HepG2 (cell line): ENCODE results near the gene CD24. TPM values are rescaled to one million over a fixed set of nuclear protein-coding genes. Genes with fewer than 3 reads are reported as not detected.

Experiments used
- ADNP ChIP-seq: sonication (generic); formaldehyde crosslinking; IDR thresholded peaks from 2 replicates; pipeline ENCODE4 v1.4.0; 2020; ENCODE audit warnings: missing genetic modification reagents
- AHR ChIP-seq: IDR thresholded peaks from 2 replicates; pipeline ENCODE4 v1.6.1; 2018; ENCODE audit warnings: missing genetic modification reagents, missing compliant biosample characterization
- ATF7 ChIP-seq, 2 experiments: fragments of 450-650 bp in 1 of 2; sonication (generic) in 1 of 2; formaldehyde crosslinking in 1 of 2; IDR thresholded peaks; 2 replicates each; pipeline versions ENCODE4 v1.4.0 to v1.6.1; 2016 to 2020; ENCODE audit warnings: antibody characterized with exemption in 1 of 2, mild to moderate bottlenecking in 1 of 2, missing genetic modification reagents in 1 of 2
- ATM ChIP-seq: fragments of 450-650 bp; IDR thresholded peaks from 2 replicates; pipeline ENCODE4 v1.7.1; 2017; ENCODE audit warnings: mild to moderate bottlenecking, borderline replicate concordance
- CEBPB ChIP-seq: IDR thresholded peaks from 2 replicates; pipeline ENCODE4 v1.6.1; 2011; ENCODE audit warnings: low read depth, low read length, improper control_type of control experiment, borderline replicate concordance
- CEBPG ChIP-seq: IDR thresholded peaks from 2 replicates; pipeline ENCODE4 v1.6.1; 2016
- CREM ChIP-seq, 2 experiments: sonication (generic) in 1 of 2; formaldehyde crosslinking in 1 of 2; IDR thresholded peaks; 2 replicates each; pipeline versions ENCODE4 v1.4.0 to v1.6.1; 2016 to 2020; ENCODE audit warnings: antibody characterized with exemption in 1 of 2, mild to moderate bottlenecking in 1 of 2, missing genetic modification reagents in 1 of 2
- EHMT2 ChIP-seq: fragments of 200-600 bp; sonication (generic); IDR thresholded peaks from 2 replicates; pipeline ENCODE4 v1.7.0; 2017; ENCODE audit warnings: antibody characterized with exemption, low read depth, low read length, borderline replicate concordance
- GATAD1 ChIP-seq: IDR thresholded peaks from 2 replicates; pipeline ENCODE4 v1.6.1; 2016; ENCODE audit warnings: missing genetic modification reagents, missing compliant biosample characterization
- IRF2 ChIP-seq: IDR thresholded peaks from 2 replicates; pipeline ENCODE4 v1.6.1; 2018; ENCODE audit warnings: missing genetic modification reagents, missing compliant biosample characterization
- KAT8 ChIP-seq: IDR thresholded peaks from 2 replicates; pipeline ENCODE4 v1.6.1; 2016; ENCODE audit warnings: missing genetic modification reagents, missing compliant biosample characterization
- KDM5B ChIP-seq: sonication (generic); formaldehyde crosslinking; IDR thresholded peaks from 2 replicates; pipeline ENCODE4 v1.4.0; 2020; ENCODE audit warnings: missing genetic modification reagents, mild to moderate bottlenecking, borderline replicate concordance
- MAFK ChIP-seq, 2 experiments: IDR thresholded peaks in 1 of 2; conservative IDR thresholded peaks in 1 of 2; 2 replicates each; pipeline ENCODE4 v1.6.1; 2011; ENCODE audit warnings: improper control_type of control experiment in 2 of 2, low read length in 2 of 2
- PAWR ChIP-seq: sonication (generic); formaldehyde crosslinking; IDR thresholded peaks from 2 replicates; pipeline ENCODE4 v1.4.0; 2020; ENCODE audit warnings: missing genetic modification reagents, mild to moderate bottlenecking, borderline replicate concordance
- POLR2G ChIP-seq: fragments of 200-400 bp; formaldehyde crosslinking; IDR thresholded peaks from 2 replicates; pipeline ENCODE4 v1.6.1; 2018; ENCODE audit warnings: mild to moderate bottlenecking, low read depth, low read length, moderate library complexity
- SOX13 ChIP-seq, 3 experiments: fragments of 450-650 bp in 1 of 3; sonication (generic) in 1 of 3; formaldehyde crosslinking in 1 of 3; IDR thresholded peaks in 2 of 3; conservative IDR thresholded peaks in 1 of 3; 2 replicates each; pipeline versions ENCODE4 v1.5.0 to v1.6.1; 2016 to 2020; ENCODE audit warnings: antibody characterized with exemption in 1 of 3, mild to moderate bottlenecking in 1 of 3, missing compliant biosample characterization in 1 of 3, missing genetic modification reagents in 1 of 3, moderate library complexity in 1 of 3
- ZNF232 ChIP-seq: sonication (generic); formaldehyde crosslinking; IDR thresholded peaks from 2 replicates; pipeline ENCODE4 v1.4.0; 2020; ENCODE audit warnings: missing genetic modification reagents, borderline replicate concordance
- ZNF570 ChIP-seq: sonication (generic); formaldehyde crosslinking; IDR thresholded peaks from 2 replicates; pipeline ENCODE4 v1.4.0; 2020; ENCODE audit warnings: mild to moderate bottlenecking, missing genetic modification reagents, borderline replicate concordance
- ZNF7 ChIP-seq: IDR thresholded peaks from 2 replicates; pipeline ENCODE4 v1.6.1; 2016; ENCODE audit warnings: missing biosample characterization, missing genetic modification reagents
- ZNF724P ChIP-seq: sonication (generic); formaldehyde crosslinking; IDR thresholded peaks from 2 replicates; pipeline ENCODE4 v1.8.0; 2022; ENCODE audit warnings: missing genetic modification reagents, borderline replicate concordance
- ZNF792 ChIP-seq: IDR thresholded peaks from 2 replicates; pipeline ENCODE4 v1.6.1; 2016
- polyA plus RNA-seq, 8 experiments: library from polyadenylated mRNA; depleted of rRNA in 3 of 8; stranded (reverse) in 7 of 8; unstranded in 1 of 8; fragments of >200 nt; fragmentation: Illumina TruSeq in 4 of 8; extraction: Trizol in 4 of 8; gene quantifications; 2 replicates each; pipeline versions ENCODE4 v1.2.1 to v1.2.3, GENCODE V29; 2011 to 2016; ENCODE audit warnings: low read depth in 4 of 8, missing spikeins in 1 of 8, mixed read lengths in 1 of 8; ENCODE audit not compliant: insufficient read depth in 1 of 8
- total RNA-seq, 5 experiments: library from RNA; depleted of rRNA; stranded (reverse); fragments of >200 nt; fragmentation: Illumina TruSeq; extraction: Trizol; gene quantifications; 2 replicates each; pipeline ENCODE4 v1.2.3, GENCODE V29; 2016; ENCODE audit warnings: low read depth in 1 of 5
- TF ChIP-seq, protein P1 (sequence below): sonication (generic); formaldehyde crosslinking; IDR thresholded peaks from 2 replicates; pipeline ENCODE4 v1.8.1; 2023; ENCODE audit warnings: missing genetic modification reagents, inconsistent platforms, borderline replicate concordance
- TF ChIP-seq, protein P2 (sequence below): sonication (generic); formaldehyde crosslinking; conservative IDR thresholded peaks from 2 replicates; pipeline ENCODE4 v1.4.0; 2020; ENCODE audit warnings: mild to moderate bottlenecking, missing genetic modification reagents, moderate library complexity
- TF ChIP-seq, protein P3 (sequence below): sonication (generic); formaldehyde crosslinking; IDR thresholded peaks from 2 replicates; pipeline ENCODE4 v1.4.0; 2020; ENCODE audit warnings: mild to moderate bottlenecking, missing genetic modification reagents

Gene CD24
- total and polyA plus RNA-seq, 2 of the 13 experiments (the other 11 are each of a cell fraction or from before 2014, with no cell fraction given) = 11.3 to 30.5 TPM

- TF ChIP-seq AHR (no peak), CREM (IDR thresholded peaks at IDR 0.05) (0 out of 2 replicates have a peak, but pooled peaks have one; percentile 23), CREM (CRISPR knock-in tag; IDR thresholded peaks at IDR 0.05) (no peak), KAT8 (no peak), IRF2 (CRISPR knock-in tag) (no peak), EHMT2 (no peak), PAWR (CRISPR knock-in tag) (no peak), CEBPG (CRISPR knock-in tag) (peak; percentile 39; the same call in 1 of the 2 replicates), GATAD1 (CRISPR knock-in tag) (no peak), CEBPB (no peak), ZNF724P (CRISPR knock-in tag) (no peak), ZNF7 (no peak), ZNF792 (CRISPR knock-in tag) (no peak), ADNP (no peak), ZNF570 (CRISPR knock-in tag) (no peak), MAFK (conservative IDR thresholded peaks at IDR 0.05 in 1 of 2, IDR thresholded peaks at IDR 0.05 in 1 of 2; ENCODE audit: low read length in 2 of 2) (no peak), KDM5B (CRISPR knock-in tag) (no peak), ATF7 (IDR thresholded peaks at IDR 0.05) (no peak), ATF7 (CRISPR knock-in tag; IDR thresholded peaks at IDR 0.05) (no peak), POLR2G (no peak), ZNF232 (CRISPR knock-in tag) (no peak), ATM (no peak), SOX13 (IDR thresholded peaks at IDR 0.05) (no peak), SOX13 (CRISPR knock-in tag; conservative IDR thresholded peaks at IDR 0.05 in 1 of 2, IDR thresholded peaks at IDR 0.05 in 1 of 2) (peak in 1 of 2 experiments; percentile 33; a peak in 1 of 4 replicates)
- TF ChIP-seq, protein P1, sequence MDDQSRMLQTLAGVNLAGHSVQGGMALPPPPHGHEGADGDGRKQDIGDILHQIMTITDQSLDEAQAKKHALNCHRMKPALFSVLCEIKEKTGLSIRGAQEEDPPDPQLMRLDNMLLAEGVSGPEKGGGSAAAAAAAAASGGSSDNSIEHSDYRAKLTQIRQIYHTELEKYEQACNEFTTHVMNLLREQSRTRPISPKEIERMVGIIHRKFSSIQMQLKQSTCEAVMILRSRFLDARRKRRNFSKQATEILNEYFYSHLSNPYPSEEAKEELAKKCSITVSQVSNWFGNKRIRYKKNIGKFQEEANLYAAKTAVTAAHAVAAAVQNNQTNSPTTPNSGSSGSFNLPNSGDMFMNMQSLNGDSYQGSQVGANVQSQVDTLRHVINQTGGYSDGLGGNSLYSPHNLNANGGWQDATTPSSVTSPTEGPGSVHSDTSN (CRISPR knock-in tag) = no peak
- TF ChIP-seq, protein P2, sequence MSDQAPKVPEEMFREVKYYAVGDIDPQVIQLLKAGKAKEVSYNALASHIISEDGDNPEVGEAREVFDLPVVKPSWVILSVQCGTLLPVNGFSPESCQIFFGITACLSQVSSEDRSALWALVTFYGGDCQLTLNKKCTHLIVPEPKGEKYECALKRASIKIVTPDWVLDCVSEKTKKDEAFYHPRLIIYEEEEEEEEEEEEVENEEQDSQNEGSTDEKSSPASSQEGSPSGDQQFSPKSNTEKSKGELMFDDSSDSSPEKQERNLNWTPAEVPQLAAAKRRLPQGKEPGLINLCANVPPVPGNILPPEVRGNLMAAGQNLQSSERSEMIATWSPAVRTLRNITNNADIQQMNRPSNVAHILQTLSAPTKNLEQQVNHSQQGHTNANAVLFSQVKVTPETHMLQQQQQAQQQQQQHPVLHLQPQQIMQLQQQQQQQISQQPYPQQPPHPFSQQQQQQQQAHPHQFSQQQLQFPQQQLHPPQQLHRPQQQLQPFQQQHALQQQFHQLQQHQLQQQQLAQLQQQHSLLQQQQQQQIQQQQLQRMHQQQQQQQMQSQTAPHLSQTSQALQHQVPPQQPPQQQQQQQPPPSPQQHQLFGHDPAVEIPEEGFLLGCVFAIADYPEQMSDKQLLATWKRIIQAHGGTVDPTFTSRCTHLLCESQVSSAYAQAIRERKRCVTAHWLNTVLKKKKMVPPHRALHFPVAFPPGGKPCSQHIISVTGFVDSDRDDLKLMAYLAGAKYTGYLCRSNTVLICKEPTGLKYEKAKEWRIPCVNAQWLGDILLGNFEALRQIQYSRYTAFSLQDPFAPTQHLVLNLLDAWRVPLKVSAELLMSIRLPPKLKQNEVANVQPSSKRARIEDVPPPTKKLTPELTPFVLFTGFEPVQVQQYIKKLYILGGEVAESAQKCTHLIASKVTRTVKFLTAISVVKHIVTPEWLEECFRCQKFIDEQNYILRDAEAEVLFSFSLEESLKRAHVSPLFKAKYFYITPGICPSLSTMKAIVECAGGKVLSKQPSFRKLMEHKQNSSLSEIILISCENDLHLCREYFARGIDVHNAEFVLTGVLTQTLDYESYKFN (CRISPR knock-in tag) = peak; percentile 27; the same call in 1 of the 2 replicates
- TF ChIP-seq, protein P3, sequence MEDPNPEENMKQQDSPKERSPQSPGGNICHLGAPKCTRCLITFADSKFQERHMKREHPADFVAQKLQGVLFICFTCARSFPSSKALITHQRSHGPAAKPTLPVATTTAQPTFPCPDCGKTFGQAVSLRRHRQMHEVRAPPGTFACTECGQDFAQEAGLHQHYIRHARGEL (CRISPR knock-in tag) = no peak
Measured at GRCh38 chr6:106924694-106925523, 49.6 kb downstream of the CD24 start (continued).
